ENCODE results near the gene FBXO21.
"Not testable (repeated sequence)": the region's sequence is repeated elsewhere in the genome, so short reads cannot be mapped to it uniquely, and the experiment has no call there.

DNA sequence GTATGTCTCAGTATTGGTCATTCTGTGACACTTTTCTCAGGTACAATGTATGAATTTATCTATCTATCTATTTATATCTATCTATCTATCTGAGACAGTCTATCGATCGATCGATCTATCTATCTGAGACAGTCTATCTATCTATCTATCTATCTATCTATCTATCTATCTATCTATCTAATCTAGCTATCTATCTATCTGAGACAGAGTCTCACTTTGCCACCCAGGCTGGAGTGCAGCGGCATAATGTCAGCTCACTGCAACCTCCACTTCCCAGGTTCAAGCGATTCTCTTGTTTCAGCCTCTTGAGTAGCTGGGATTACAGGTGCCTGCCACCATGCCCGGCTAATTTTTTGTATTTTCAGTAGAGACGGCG is 8.8 kb downstream of the FBXO21 start:
- not testable (repeated sequence) for TF ChIP-seq EP300 (IDR thresholded peaks at IDR 0.05)
- TF ChIP-seq, protein P1, sequence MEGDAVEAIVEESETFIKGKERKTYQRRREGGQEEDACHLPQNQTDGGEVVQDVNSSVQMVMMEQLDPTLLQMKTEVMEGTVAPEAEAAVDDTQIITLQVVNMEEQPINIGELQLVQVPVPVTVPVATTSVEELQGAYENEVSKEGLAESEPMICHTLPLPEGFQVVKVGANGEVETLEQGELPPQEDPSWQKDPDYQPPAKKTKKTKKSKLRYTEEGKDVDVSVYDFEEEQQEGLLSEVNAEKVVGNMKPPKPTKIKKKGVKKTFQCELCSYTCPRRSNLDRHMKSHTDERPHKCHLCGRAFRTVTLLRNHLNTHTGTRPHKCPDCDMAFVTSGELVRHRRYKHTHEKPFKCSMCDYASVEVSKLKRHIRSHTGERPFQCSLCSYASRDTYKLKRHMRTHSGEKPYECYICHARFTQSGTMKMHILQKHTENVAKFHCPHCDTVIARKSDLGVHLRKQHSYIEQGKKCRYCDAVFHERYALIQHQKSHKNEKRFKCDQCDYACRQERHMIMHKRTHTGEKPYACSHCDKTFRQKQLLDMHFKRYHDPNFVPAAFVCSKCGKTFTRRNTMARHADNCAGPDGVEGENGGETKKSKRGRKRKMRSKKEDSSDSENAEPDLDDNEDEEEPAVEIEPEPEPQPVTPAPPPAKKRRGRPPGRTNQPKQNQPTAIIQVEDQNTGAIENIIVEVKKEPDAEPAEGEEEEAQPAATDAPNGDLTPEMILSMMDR (IDR thresholded peaks at IDR 0.05), result not testable (repeated sequence)
